Measurements from ENCODE around the gene FMN2. TPM values are rescaled to one million over a fixed set of nuclear protein-coding genes. Genes with fewer than 3 reads are reported as not detected.
"Not testable (repeated sequence)": the region's sequence is repeated elsewhere in the genome, so short reads cannot be mapped to it uniquely, and the experiment has no call there.

Gene FMN2
- total RNA-seq, 1 donor from 2014 or later = not detected

GRCh38 chr1:240145120-240145519 lies 53.4 kb downstream of the FMN2 start:
- ATAC-seq = no peak

- no peak for ATAC-seq
Measured at GRCh38 chr1:240148333-240148732, 56.6 kb downstream of the FMN2 start.

- ATAC-seq = no peak
Measured at GRCh38 chr1:240149484-240150094, 57.9 kb downstream of the FMN2 start.

- ATAC-seq = no peak
Measured at GRCh38 chr1:240151136-240151735, 59.6 kb downstream of the FMN2 start.

GRCh38 chr1:240152611-240153297 lies 61.1 kb downstream of the FMN2 start:
- ATAC-seq = no peak

DNA sequence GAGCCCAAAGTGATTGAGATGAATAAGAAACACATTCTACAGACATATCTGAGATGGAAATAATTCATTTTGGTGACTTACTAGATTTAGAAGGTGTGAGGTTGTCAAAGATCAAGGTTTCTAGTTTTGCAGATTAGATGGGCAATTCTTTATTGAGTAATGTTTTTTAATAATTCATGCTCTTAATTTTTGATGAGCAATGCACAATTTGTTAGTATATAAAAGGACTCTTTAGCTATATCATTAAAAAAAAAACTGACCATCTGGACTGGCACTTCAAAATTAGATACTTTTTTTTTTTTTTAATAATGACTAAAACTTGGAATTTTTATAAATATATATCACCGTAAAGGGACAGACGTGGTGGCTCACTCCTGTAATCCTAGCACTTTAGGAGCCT lies 63.9 kb downstream of the FMN2 start:
- ATAC-seq = no peak

GRCh38 chr1:240164742-240165141 lies 73.1 kb downstream of the FMN2 start:
- ATAC-seq = no peak

DNA sequence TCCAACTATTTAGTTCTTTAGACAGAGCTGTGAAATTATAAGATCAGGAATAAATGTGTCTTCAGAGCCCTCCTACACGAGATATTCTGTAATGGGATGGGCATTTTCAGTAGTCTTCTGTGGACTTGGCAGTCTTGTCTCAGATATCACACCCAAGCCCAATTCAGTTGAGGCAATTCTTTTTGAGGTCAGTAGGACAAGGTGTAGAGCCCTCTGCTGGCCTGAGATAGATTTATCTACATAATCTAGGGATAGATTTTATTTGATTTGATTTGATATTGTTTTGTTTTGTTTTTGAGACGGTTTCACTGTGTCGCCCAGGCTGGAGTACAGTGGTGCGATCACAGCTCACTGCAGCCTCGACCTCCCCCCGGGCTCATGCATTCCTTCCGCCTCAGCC lies 77.5 kb downstream of the FMN2 start:
- no peak for ATAC-seq

DNA sequence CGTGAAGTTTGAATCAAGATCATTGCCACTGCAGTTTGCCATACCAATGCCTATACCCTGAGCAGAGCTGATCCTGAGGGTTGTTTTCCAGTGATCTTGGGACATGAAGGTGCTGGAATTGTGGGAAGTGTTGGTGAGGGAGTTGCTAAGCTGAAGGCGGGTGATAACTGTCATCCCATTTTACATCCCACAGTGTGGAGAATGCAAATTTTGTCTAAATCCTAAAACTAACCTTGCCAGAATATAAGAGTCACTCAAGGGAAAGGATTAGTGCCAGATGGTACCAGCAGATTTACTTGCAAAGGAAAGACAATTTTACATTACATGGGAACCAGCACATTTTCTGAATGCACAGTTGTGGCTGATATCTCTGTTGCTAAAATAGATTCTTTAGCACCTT lies 78.6 kb downstream of the FMN2 start:
- no peak for ATAC-seq

GRCh38 chr1:240170806-240171205 lies 79.1 kb downstream of the FMN2 start:
- no peak for ATAC-seq

DNA sequence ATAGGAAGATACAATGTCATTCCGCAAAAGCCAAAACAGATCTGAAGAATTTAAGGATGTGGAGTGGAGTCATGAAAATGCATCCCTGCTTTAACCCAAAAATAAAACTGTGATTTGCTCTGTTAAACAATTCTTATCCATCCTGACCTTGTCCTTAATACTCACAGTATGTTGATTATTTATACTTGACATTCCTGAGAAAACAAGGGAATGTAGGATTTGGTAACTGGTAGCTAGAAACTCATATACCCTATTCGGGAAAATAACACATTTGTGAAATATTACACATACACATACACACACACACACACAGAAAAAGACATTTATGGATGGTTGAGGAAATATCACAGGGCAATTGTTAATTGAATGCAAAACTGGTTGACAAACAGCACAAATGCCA lies 80.2 kb downstream of the FMN2 start:
- no peak for ATAC-seq

DNA sequence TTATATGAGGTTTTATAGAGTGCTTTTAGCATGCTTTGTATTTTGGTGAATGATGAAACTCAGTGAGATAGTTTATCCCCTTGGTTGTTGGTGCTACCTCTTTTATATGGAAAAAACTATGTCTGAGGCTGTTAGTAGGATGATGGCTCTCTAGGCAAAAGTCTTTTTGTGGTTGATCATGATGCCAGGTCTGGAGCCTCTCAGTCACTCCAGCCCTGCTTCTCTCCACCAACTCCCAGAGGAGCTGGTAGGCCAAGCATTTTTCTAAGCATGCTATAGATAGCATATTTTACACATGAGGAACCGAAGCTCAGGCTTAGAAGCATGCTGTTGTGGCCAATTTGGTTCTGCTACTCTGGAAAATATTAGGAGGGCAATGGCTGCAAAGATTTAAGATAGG lies 82.2 kb downstream of the FMN2 start:
- no peak for ATAC-seq

DNA sequence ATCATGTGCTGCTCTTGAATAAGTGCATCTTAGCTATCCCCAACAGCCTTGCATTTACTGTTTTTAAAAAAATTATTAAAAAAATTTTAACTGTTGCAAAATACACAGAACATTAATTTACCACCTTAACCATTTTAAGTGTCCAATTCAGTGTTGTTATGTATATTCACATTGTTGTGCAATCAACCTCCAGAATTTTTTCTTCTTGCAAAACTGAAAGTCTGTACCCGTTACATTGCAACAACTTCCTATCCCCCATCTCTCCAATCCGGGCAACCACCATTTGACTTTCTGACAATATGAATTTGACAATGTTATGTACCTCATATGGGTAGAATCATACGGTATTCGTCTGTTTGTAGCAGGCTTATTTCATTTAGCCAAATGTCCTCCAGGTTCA lies 83.1 kb downstream of the FMN2 start:
- ATAC-seq = no peak

- ATAC-seq = no peak
Measured at GRCh38 chr1:240178366-240178765, 86.7 kb downstream of the FMN2 start.

DNA sequence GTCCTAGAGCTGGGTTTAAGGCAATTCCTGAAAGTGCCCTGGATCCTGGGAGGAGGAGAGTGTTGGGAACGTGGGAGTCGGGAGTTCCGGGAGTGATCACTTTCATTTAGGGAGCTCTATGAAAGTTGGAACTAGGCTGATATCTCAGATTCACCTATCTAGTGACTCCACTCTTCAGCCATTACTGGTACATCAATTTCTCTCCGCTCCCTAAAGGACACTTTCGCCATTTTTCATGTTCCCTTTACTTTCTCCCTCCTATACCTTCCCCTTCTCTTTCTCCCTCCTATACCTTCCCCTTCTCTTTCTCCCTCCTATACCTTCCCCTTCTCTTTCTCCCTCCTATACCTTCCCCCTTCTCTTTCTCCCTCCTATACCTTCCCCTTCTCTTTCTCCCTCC lies 93.0 kb downstream of the FMN2 start:
- not testable (repeated sequence) for ATAC-seq

DNA sequence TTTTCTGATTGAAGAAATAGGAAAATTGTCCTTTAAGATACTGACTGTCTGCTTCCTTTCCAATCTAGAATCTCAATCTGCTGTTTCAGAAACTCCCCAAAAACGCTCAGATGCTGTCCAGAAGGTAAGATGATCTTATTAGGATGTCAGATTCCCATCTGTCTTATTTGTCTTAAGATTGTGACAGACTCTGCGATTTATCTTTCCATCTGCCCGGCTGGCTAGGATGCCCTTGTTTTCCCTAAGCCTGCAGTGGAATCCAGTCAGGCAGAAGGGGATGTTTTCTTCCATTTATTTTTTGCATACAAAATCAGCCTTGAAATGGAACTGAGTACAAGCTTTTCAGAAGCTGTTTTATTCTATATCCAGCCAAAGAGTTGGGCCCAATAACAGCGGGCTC lies 96.5 kb downstream of the FMN2 start:
- ATAC-seq = no peak

DNA sequence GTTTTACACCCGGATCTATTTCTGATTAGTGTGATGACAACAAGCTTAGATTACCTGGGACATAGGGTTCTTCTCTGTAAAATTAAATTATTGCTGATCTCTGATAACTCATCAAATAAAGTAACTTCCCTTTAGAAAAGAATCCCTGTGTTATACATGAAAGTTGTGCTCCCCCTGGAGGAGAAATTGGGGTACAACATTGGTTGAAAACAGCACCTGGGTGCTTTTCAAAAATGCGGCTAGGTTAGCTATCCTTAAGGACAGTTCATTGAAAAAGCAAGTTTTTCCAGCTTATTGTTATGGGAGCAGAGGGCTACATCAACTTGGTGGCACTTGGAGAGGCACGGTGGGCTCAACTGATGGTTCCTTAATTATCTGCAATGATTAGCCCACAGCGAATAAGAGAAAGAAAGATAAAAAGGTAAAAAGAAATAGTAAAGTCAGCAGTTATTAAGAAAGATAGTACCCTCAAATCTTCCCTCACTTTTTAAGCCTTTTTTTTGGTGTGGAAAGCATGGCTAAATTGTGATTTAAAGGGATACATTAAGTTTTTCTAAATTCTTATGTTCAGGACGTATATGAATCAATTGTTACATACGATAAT lies 97.8 kb downstream of the FMN2 start:
- ATAC-seq = no peak

GRCh38 chr1:240190881-240191401 lies 99.3 kb downstream of the FMN2 start:
- ATAC-seq = no peak

DNA sequence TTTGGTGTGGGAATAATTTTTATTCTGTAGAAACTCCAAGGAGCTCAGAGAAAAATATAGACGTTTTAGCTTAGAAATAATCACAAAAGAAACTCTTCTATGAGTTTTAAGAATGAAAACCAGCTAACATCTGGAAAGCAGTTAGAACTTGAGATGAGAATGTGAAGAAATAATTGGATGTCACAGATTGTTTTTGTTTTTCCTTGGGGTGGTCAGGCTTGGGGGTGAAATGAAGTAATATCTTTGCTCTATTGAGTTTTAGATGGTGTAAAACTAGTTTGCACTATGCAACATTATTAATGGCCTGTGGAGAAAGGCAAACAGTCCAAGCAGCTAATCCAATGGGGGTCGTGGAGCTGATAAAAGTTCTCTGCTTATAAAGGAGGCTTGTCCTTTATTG lies 101.2 kb downstream of the FMN2 start:
- ATAC-seq = no peak

DNA sequence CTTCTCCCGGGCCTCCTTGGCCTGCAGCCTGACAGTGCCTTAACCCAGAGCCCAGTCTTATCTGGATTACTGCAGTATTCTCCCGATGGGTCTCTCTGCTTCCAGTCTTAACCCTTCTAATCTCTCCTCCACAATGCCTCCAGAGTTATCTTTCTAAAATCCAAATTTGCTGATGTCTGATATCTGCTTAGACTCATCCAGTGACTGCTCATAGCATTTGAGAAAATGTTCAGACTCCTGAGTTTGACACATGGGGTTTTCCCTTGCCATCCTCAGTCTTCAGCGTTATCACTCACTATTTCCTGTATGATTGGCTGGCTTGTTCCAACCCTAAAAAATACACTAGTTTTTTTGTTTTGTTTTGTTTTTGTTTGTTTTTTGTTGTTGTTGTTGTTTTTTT lies 102.0 kb downstream of the FMN2 start:
- ATAC-seq = no peak

GRCh38 chr1:240194120-240194519 lies 102.4 kb downstream of the FMN2 start:
- no peak for ATAC-seq

- no peak for ATAC-seq
Measured at GRCh38 chr1:240198376-240198775, 106.7 kb downstream of the FMN2 start.

DNA sequence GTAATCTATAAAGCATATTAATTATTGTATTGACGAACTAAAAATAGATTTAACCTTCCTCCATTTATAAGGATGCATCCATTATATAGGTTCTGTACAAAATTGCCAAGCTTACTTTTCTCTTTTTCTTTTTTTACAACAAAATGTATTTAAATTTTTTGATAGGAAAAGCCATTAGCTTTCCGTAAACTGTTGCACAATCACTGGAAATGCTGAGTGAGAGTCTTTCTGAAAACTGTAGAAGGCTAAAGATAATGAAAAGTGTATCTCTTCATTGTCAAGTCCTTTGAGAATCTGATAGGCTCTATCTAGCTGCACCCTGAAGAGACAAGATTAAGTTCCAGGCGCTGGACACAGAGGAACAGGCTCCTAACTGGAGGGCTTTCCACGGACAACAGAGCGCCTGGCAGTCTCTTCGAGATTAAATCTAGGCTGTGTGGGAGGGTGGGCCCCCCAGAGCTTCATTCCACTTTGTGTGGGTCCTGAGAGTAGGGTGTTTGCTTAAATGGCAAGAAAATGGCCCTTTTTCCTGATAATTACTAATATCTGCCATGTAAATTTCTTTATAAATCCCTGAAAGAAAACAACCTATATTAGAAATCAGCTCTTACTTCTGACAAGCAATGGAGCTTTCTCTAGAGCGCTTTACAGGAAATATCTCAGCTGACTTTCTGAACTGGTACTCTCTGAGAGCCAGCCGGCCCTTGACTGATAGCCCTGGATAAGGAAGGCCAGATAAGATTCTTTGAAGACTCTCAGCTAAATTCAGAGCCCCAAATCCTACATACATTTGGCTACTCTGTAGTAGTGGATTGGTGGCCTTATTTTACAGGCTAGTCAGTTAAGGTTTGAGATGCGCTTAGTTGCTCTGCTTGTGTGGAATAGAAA lies 108.3 kb downstream of the FMN2 start:
- no peak for ATAC-seq

Data from esophagus mucosa (tissue), 1 donor.